ENCODE data around the gene KNDC1. TPM values are rescaled to one million over a fixed set of nuclear protein-coding genes. Genes with fewer than 3 reads are reported as not detected.
A peak's percentile ranks its signal among the peaks of the same experiment; 100 is the strongest.

Gene KNDC1
- total and polyA plus RNA-seq, 2 of the 4 experiments (the other 2 are of a cell fraction), result 0.18 to 1.1 TPM

GRCh38 chr10:133261726-133262325 is 101.8 kb downstream of the KNDC1 start:
- H3K9me3 ChIP-seq (ENCODE audit: control insufficient read depth, insufficient read depth, low read length), result no peaks in the 10 kb centered on the region
- 0 out of 3 replicates have a peak overlapping the region, but pooled peaks have one; percentile 5 for H2BK15ac ChIP-seq (ENCODE audit: low read depth, low read length)
- H3K36me3 ChIP-seq (ENCODE audit: control insufficient read depth, insufficient read depth, low read length), result no peaks in the 10 kb centered on the region
- peak overlapping the region; percentile 60 for H3K9ac ChIP-seq (ENCODE audit: low read depth, low read length)
- H4K8ac ChIP-seq (ENCODE audit: low read depth in 2 of 2, low read length in 2 of 2), result peak overlapping the region; percentile 74 to 94; a peak in 3 of 4 replicates
- H3K27ac ChIP-seq (ENCODE audit: insufficient read depth, low read length), result peak overlapping the region; percentile 91
- H2BK20ac ChIP-seq (ENCODE audit: low read depth, low read length), result no peak overlapping the region
- H3K23ac ChIP-seq (ENCODE audit: low read depth, low read length), result no peak overlapping the region
- peak; percentile 56; the same call in 1 of the 2 replicates for TF ChIP-seq POLR2A (IDR thresholded peaks at IDR 0.05; ENCODE audit: low read depth, low read length)
- TF ChIP-seq RFX5 (IDR thresholded peaks at IDR 0.05; ENCODE audit: low read depth, low read length), result no peak
- TF ChIP-seq RCOR1 (IDR thresholded peaks at IDR 0.05; ENCODE audit: insufficient replicate concordance, low read length), result no peak
- H3K18ac ChIP-seq (ENCODE audit: low read depth, low read length), result peak overlapping the region; percentile 2
- H3K4ac ChIP-seq (ENCODE audit: low read depth, low read length), result peak overlapping the region; percentile 90
- H3K9me1 ChIP-seq (ENCODE audit: insufficient read depth, low read length), result peaks cover 18% of the 10 kb centered on the region
- 0 out of 2 replicates have a peak overlapping the region, but pooled peaks have one; percentile 48 for H3K14ac ChIP-seq (replicated peaks; ENCODE audit: low read depth, low read length)
- peak overlapping the region; percentile 62; the same call in 1 of the 2 replicates for H2AK5ac ChIP-seq (ENCODE audit: low read depth, low read length)
- intact Hi-C loops (cut with micrococcal nuclease) (loop anchor here (1.0 to 5.0 kb wide), 2 partner anchors 14 to 45 kb away; partner anchors contain the start of genes ADAM8, TUBGCP2 and ZNF511), dilution Hi-C loops (cut with HindIII; ENCODE audit: low sequenced_read_pairs, unreplicated experiment) (no loop called here), in situ Hi-C loops (cut with MboI; ENCODE audit: low sequenced_read_pairs) (loop anchor here (25.0 kb wide), 1 partner anchor 600 kb away; no protein-coding TSS in a partner anchor)
- H3K4me3 ChIP-seq (ENCODE audit: insufficient read depth, low read depth, low read length), result peak overlapping the region; percentile 66
- H3K4me2 ChIP-seq (ENCODE audit: low read depth, low read length), result peak overlapping the region; percentile 91
- ChIA-PET CTCF (interaction anchor here (1.9 kb wide), 1 partner anchor 46 kb away, joined by 5 read pairs; no protein-coding TSS in a partner anchor), POLR2A (ENCODE audit: unreplicated experiment) (no interaction called here)
- H2AFZ ChIP-seq (replicated peaks; ENCODE audit: low read length, poor library complexity), result peak overlapping the region; percentile 93
- H3K4me1 ChIP-seq (ENCODE audit: control insufficient read depth, insufficient read depth, low read length), result peaks cover 21% of the 10 kb centered on the region
- no peak overlapping the region for H3K56ac ChIP-seq (ENCODE audit: extremely low read depth, insufficient read depth, low read length)
- peak overlapping the region; percentile 99 for H2AK9ac ChIP-seq (replicated peaks; ENCODE audit: low read depth, low read length, poor library complexity)
- ATAC-seq (ENCODE audit: low read depth), result peak; percentile 76
- no peaks in the 10 kb centered on the region; the same call in 1 of the 2 replicates for H3K27me3 ChIP-seq (ENCODE audit: control insufficient read depth, insufficient read depth, low read length)
- peak overlapping the region; percentile 62; the same call in 1 of the 2 replicates for H2BK120ac ChIP-seq (ENCODE audit: low read depth, low read length)
- WGBS, 2 experiments (ENCODE audit: extremely low coverage in 2 of 2, insufficient read length in 1 of 2), result 0% methylated on average over 11 of the region's 79 CpGs; no CpG with 5 or more reads in 1 of the 2 experiments
- peak overlapping the region; percentile 70 for H4K5ac ChIP-seq (ENCODE audit: low read depth, low read length)
- BruUV-seq (replicated peaks), result no TSS peak
- peaks cover 0 to 4% of the 10 kb centered on the region in 2 experiments; a peak in 1 of 4 replicates for H3K79me1 ChIP-seq (ENCODE audit: low read depth in 1 of 2, low read length in 2 of 2)
- peak overlapping the region; percentile 91 for H2BK5ac ChIP-seq (ENCODE audit: low read depth, low read length, poor library complexity, severe bottlenecking)
- H4K20me1 ChIP-seq (ENCODE audit: insufficient read depth, low read length), result no peaks in the 10 kb centered on the region
- peak overlapping the region; percentile 76; the same call in 1 of the 2 replicates for H4K91ac ChIP-seq (ENCODE audit: insufficient read depth, low read depth, low read length)
- DNase-seq, result peak; percentile 38
